NB4 (cell line): Measurements from ENCODE around the gene MMS22L.
A peak's percentile ranks its signal among the peaks of the same experiment; 100 is the strongest.

ENCODE experiments used
- DNase-seq: peaks from one replicate; pipeline ENCODE4 v3.0.0; 2010; ENCODE audit warnings: low read depth
- H3K4me3 ChIP-seq: one replicate; pipeline ENCODE4 v1.5.1; 2011; ENCODE audit warnings: mild to moderate bottlenecking, low read depth, low read length, moderate library complexity
- CTCF ChIP-seq: IDR thresholded peaks from one replicate; pipeline ENCODE4 v1.5.1; 2012; ENCODE audit warnings: low read depth, low read length
- MAX ChIP-seq: IDR thresholded peaks from 2 replicates; pipeline ENCODE4 v1.6.1; 2011; ENCODE audit warnings: low read depth, low read length
- MYC ChIP-seq: IDR thresholded peaks from 2 replicates; pipeline ENCODE4 v1.6.1; 2011; ENCODE audit warnings: low read depth, low read length
- POLR2A ChIP-seq: IDR thresholded peaks from 2 replicates; pipeline ENCODE4 v1.6.1; 2011; ENCODE audit warnings: mild to moderate bottlenecking; ENCODE audit not compliant: insufficient read length; ENCODE audit errors: extremely low read depth

MMS22L gene

GRCh38 chr6:97218912-97219311 is 64.1 kb downstream of the MMS22L start:
- no peak for DNase-seq
- no peak for TF ChIP-seq POLR2A
- no peak overlapping the region for H3K4me3 ChIP-seq

- TF ChIP-seq POLR2A: no peak
- no peak for TF ChIP-seq CTCF
- no peak for TF ChIP-seq MAX
- no peak for TF ChIP-seq MYC
- peak; percentile 48 for DNase-seq
Observed at GRCh38 chr6:97215157-97215769, 67.8 kb downstream of the MMS22L start.

GRCh38 chr6:97214671-97215070 is 68.3 kb downstream of the MMS22L start:
- H3K4me3 ChIP-seq: no peak overlapping the region
- no peak for TF ChIP-seq MAX
- no peak for TF ChIP-seq POLR2A
- TF ChIP-seq MYC: no peak
- TF ChIP-seq CTCF: no peak
- no peak for DNase-seq

More at GRCh38 chr6:97215157-97215769, 67.8 kb downstream of the MMS22L start:
- H3K4me3 ChIP-seq: no peak overlapping the region

- DNase-seq: no peak
- no peak overlapping the region for H3K4me3 ChIP-seq
- TF ChIP-seq MAX: no peak
- no peak for TF ChIP-seq POLR2A
- TF ChIP-seq MYC: no peak
- no peak for TF ChIP-seq CTCF
Observed at GRCh38 chr6:97207383-97207782, 75.6 kb downstream of the MMS22L start.

- TF ChIP-seq MYC (no peak), POLR2A (no peak), MAX (no peak), CTCF (no peak)
- DNase-seq: no peak
- H3K4me3 ChIP-seq: no peak overlapping the region
Observed at GRCh38 chr6:97205966-97206365, 77.0 kb downstream of the MMS22L start.

GRCh38 chr6:97203343-97203742 is 79.7 kb downstream of the MMS22L start:
- H3K4me3 ChIP-seq: no peak overlapping the region
- DNase-seq: no peak
- TF ChIP-seq CTCF: no peak
